K562 (cell line): ENCODE results near the gene AVPI1. TPM values are rescaled to one million over a fixed set of nuclear protein-coding genes. Genes with fewer than 3 reads are reported as not detected.
A peak's percentile ranks its signal among the peaks of the same experiment; 100 is the strongest.

Source experiments
- BMI1 ChIP-seq: fragments of 150-350 bp; IDR thresholded peaks from 2 replicates; pipeline ENCODE4 v1.6.1; 2014; ENCODE audit warnings: low read length
- BRF2 ChIP-seq: IDR thresholded peaks from 3 replicates; pipeline ENCODE4 v1.6.1; 2011; ENCODE audit warnings: borderline replicate concordance, mild to moderate bottlenecking; ENCODE audit not compliant: insufficient read length, insufficient read depth
- ESRRB ChIP-seq: fragments of 250-450 bp; sonication (Bioruptor Pico); IDR thresholded peaks from 2 replicates; pipeline ENCODE4 v1.5.0; 2020; ENCODE audit warnings: mild to moderate bottlenecking, moderate library complexity, borderline replicate concordance
- FIP1L1 ChIP-seq: fragments of 200-400 bp; formaldehyde crosslinking; IDR thresholded peaks from 2 replicates; pipeline ENCODE4 v1.6.1; 2018; ENCODE audit warnings: mild to moderate bottlenecking, low read depth, low read length; ENCODE audit not compliant: poor library complexity, severe bottlenecking
- GABPB2 ChIP-seq: fragments of 250-450 bp; sonication (Bioruptor Pico); conservative IDR thresholded peaks from 2 replicates; pipeline ENCODE4 v1.5.1; 2021; ENCODE audit warnings: mild to moderate bottlenecking
- GTF2A2 ChIP-seq: IDR thresholded peaks from 2 replicates; pipeline ENCODE4 v1.6.1; 2016; ENCODE audit warnings: mild to moderate bottlenecking, missing genetic modification characterization, missing compliant biosample characterization
- HNRNPH1 ChIP-seq: fragments of 200-400 bp; formaldehyde crosslinking; optimal IDR thresholded peaks from 2 replicates; pipeline ENCODE3; 2017; ENCODE audit warnings: low read depth, mild to moderate bottlenecking, low read length, moderate library complexity
- HNRNPL ChIP-seq: fragments of 200-400 bp; formaldehyde crosslinking; IDR thresholded peaks from 2 replicates; pipeline ENCODE4 v1.6.1; 2017; ENCODE audit warnings: low read depth, mild to moderate bottlenecking, low read length
- KAT7 ChIP-seq: sonication (generic); formaldehyde crosslinking; IDR thresholded peaks from 2 replicates; pipeline ENCODE4 v1.8.0; 2022; ENCODE audit warnings: missing genetic modification reagents, mild to moderate bottlenecking, borderline replicate concordance
- MTA3 ChIP-seq: fragments of 450-650 bp; formaldehyde crosslinking; IDR thresholded peaks from 2 replicates; pipeline ENCODE4 v1.6.1; 2017; ENCODE audit warnings: mild to moderate bottlenecking, borderline replicate concordance
- NCOA6 ChIP-seq: fragments of 450-650 bp; IDR thresholded peaks from 2 replicates; pipeline ENCODE4 v1.6.1; 2017; ENCODE audit warnings: mild to moderate bottlenecking
- NR2C2 ChIP-seq, 2 experiments: fragments of 200-800 bp in 1 of 2; sonication (Bioruptor generic) in 1 of 2; sonication (generic) in 1 of 2; formaldehyde crosslinking in 1 of 2; IDR thresholded peaks; 2 replicates each; pipeline versions ENCODE4 v1.6.1 to v1.8.0; 2016 to 2022; ENCODE audit warnings: mild to moderate bottlenecking in 1 of 2, missing compliant biosample characterization in 1 of 2, missing genetic modification characterization in 1 of 2, missing genetic modification reagents in 1 of 2
- POLR2G ChIP-seq: fragments of 200-400 bp; formaldehyde crosslinking; IDR thresholded peaks from 2 replicates; pipeline ENCODE4 v1.6.1; 2017; ENCODE audit warnings: low read depth, mild to moderate bottlenecking, antibody characterized with exemption, low read length, moderate library complexity
- PRPF4 ChIP-seq: fragments of 200-400 bp; formaldehyde crosslinking; IDR thresholded peaks from one replicate; pipeline ENCODE4 v1.6.1; 2017; ENCODE audit warnings: low read length, low read depth, mild to moderate bottlenecking; ENCODE audit not compliant: insufficient read depth, poor library complexity, severe bottlenecking
- PTBP1 ChIP-seq: fragments of 200-400 bp; formaldehyde crosslinking; IDR thresholded peaks from 2 replicates; pipeline ENCODE4 v1.6.1; 2017; ENCODE audit warnings: low read depth, low read length
- SIN3A ChIP-seq, 2 experiments: fragments of 150-350 bp in 1 of 2; IDR thresholded peaks; 2 replicates each; pipeline ENCODE4 v1.6.1; 2011 to 2016; ENCODE audit warnings: borderline replicate concordance in 2 of 2, low read depth in 2 of 2, low read length in 2 of 2, mild to moderate bottlenecking in 2 of 2, moderate library complexity in 2 of 2; ENCODE audit not compliant: control insufficient read depth in 1 of 2
- TBL1XR1 ChIP-seq, 2 experiments: IDR thresholded peaks; 2 replicates each; pipeline ENCODE4 v1.6.1; 2012; ENCODE audit warnings: improper control_type of control experiment in 2 of 2, low read length in 2 of 2, mild to moderate bottlenecking in 1 of 2
- XRCC3 ChIP-seq: fragments of 450-650 bp; IDR thresholded peaks from 2 replicates; pipeline ENCODE4 v1.6.1; 2017; ENCODE audit warnings: mild to moderate bottlenecking, moderate library complexity
- ZBTB33 ChIP-seq: sonication (generic); formaldehyde crosslinking; IDR thresholded peaks from 2 replicates; pipeline ENCODE4 v1.8.1; 2023; ENCODE audit warnings: mild to moderate bottlenecking, missing genetic modification reagents
- ZFX ChIP-seq: sonication (generic); formaldehyde crosslinking; IDR thresholded peaks from 2 replicates; pipeline ENCODE4 v1.8.0; 2022; ENCODE audit warnings: mild to moderate bottlenecking, missing genetic modification reagents, moderate library complexity
- ZNF431 ChIP-seq: sonication (generic); formaldehyde crosslinking; IDR thresholded peaks from 2 replicates; pipeline ENCODE4 v1.8.0; 2022; ENCODE audit warnings: mild to moderate bottlenecking, missing genetic modification reagents
- ZNF551 ChIP-seq: fragments of 250-450 bp; sonication (Bioruptor Pico); IDR thresholded peaks from 2 replicates; pipeline ENCODE4 v1.5.0; 2021; ENCODE audit warnings: mild to moderate bottlenecking, moderate library complexity
- ZNF57 ChIP-seq: fragments of 450-650 bp; formaldehyde crosslinking; IDR thresholded peaks from 2 replicates; pipeline ENCODE4 v1.4.0; 2020; ENCODE audit warnings: mild to moderate bottlenecking, moderate library complexity
- polyA plus RNA-seq, 8 experiments: library from polyadenylated mRNA; depleted of rRNA in 4 of 8; stranded (reverse) in 5 of 8; unstranded in 3 of 8; fragments of >200 nt; fragmentation: Nextera tagmentation in 2 of 8; fragmentation: Illumina TruSeq in 1 of 8; extraction: Ambion mirVana in 2 of 8; extraction: Trizol in 1 of 8; gene quantifications; 2 replicates each; pipeline versions ENCODE4 v1.2.1 to v1.2.3, GENCODE V29; 2011 to 2014; ENCODE audit warnings: inconsistent platforms in 1 of 8, missing spikeins in 1 of 8
- total RNA-seq, 7 experiments: library from RNA; depleted of rRNA in 6 of 7; stranded (reverse); fragments of >200 nt in 6 of 7; fragmentation: Illumina TruSeq in 2 of 7; extraction: Trizol in 2 of 7; gene quantifications; 2 replicates each; pipeline versions ENCODE4 v1.2.1 to v1.2.3, GENCODE V29; 2011 to 2021; ENCODE audit warnings: low replicate concordance in 1 of 7

The AVPI1 gene
- total and polyA plus RNA-seq, 9 of the 15 experiments (the other 6 are each of a cell fraction or from before 2014, with no cell fraction given) = 0.90 to 10.4 (median 7.4) TPM

- TF ChIP-seq PRPF4 (no peak), HNRNPH1 (no peak), ZBTB33 (peak; percentile 28; the same call in 1 of the 2 replicates), SIN3A (IDR thresholded peaks at IDR 0.05; ENCODE audit: borderline replicate concordance in 2 of 2, control insufficient read depth in 1 of 2, low read depth in 2 of 2, low read length in 2 of 2) (no peak), GABPB2 (CRISPR knock-in tag) (no peak), ESRRB (no peak), NR2C2 (CRISPR knock-in tag; IDR thresholded peaks at IDR 0.05) (no peak), NR2C2 (tag; IDR thresholded peaks at IDR 0.05) (no peak), TBL1XR1 (IDR thresholded peaks at IDR 0.05; ENCODE audit: low read length in 2 of 2) (no peak), ZFX (CRISPR knock-in tag) (peak; percentile 58; the same call in 1 of the 2 replicates), NCOA6 (peak; percentile 56; the same call in 1 of the 2 replicates), BMI1 (no peak), ZNF551 (CRISPR knock-in tag) (no peak), BRF2 (no peak), MTA3 (0 out of 2 replicates have a peak, but pooled peaks have one; percentile 12), GTF2A2 (tag) (no peak), KAT7 (CRISPR knock-in tag) (0 out of 2 replicates have a peak, but pooled peaks have one; percentile 59), FIP1L1 (peak; percentile 39), ZNF57 (CRISPR knock-in tag) (no peak), XRCC3 (no peak), HNRNPL (peak; percentile 12; the same call in 1 of the 2 replicates), PTBP1 (no peak), POLR2G (peak; percentile 6; the same call in 1 of the 2 replicates), ZNF431 (CRISPR knock-in tag) (no peak)
These were observed 27.6 kb upstream of the AVPI1 start (continued) for GRCh38 chr10:97714401-97715258.
